Measurements from ENCODE around the gene SPZ1. TPM values are rescaled to one million over a fixed set of nuclear protein-coding genes. Genes with fewer than 3 reads are reported as not detected.

Gene SPZ1
- total and polyA plus RNA-seq, 2 of the 8 experiments (the other 6 are each of a cell fraction or from before 2014, with no cell fraction given): not detected

DNA sequence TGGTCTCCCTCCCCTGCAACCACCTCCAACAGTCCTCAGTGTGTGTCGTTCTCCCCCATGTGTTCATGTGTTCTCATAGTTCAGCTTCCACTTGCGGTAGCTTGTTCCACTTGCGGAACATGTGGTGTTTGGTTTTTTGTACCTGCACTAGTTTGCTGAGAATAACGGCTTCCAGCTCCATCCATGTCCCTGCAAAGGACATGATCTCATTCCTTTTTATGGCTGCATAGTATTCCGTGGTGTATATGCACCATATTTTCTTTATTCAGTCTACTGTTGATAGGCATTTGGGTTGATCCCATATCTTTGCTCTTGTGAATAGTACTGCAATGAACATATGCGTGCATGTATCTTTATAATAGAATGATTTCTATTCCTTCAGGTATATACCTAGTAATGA, 45.1 kb downstream of the SPZ1 start (continued):
- no peak for TF ChIP-seq CHD7 (IDR thresholded peaks at IDR 0.05; ENCODE audit: insufficient replicate concordance, low read length)
- TF ChIP-seq ATF2 (IDR thresholded peaks at IDR 0.05; ENCODE audit: low read length): no peak
- no peak for TF ChIP-seq CTCF (IDR thresholded peaks at IDR 0.05; ENCODE audit: control extremely low read depth in 1 of 3, insufficient read depth in 1 of 3, low read depth in 1 of 3, low read length in 3 of 3)
- TF ChIP-seq TBP (IDR thresholded peaks at IDR 0.05; ENCODE audit: low read depth, low read length): no peak
- no peak for TF ChIP-seq TAF1 (IDR thresholded peaks at IDR 0.05; ENCODE audit: low read depth, low read length)
- TF ChIP-seq, protein P1, sequence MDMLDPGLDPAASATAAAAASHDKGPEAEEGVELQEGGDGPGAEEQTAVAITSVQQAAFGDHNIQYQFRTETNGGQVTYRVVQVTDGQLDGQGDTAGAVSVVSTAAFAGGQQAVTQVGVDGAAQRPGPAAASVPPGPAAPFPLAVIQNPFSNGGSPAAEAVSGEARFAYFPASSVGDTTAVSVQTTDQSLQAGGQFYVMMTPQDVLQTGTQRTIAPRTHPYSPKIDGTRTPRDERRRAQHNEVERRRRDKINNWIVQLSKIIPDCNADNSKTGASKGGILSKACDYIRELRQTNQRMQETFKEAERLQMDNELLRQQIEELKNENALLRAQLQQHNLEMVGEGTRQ (IDR thresholded peaks at IDR 0.05; ENCODE audit: low read length): no peak
